Stimulated activated CD4-positive, alpha-beta T cell treated with anti-CD3 and anti-CD28 coated beads, Interleukin-15, amount 100 ng/mL, for 24 hours (primary cell): ENCODE results near the gene RGS6.

Source experiments
- DNase-seq: peaks from one replicate; pipeline ENCODE4 v3.0.0-alpha.2; 2020

The RGS6 gene

GRCh38 chr14:71947947-71948500 lies 15.8 kb downstream of the RGS6 start:
- no peak for DNase-seq

- no peak for DNase-seq
Measured at GRCh38 chr14:71952381-71953363, 20.4 kb downstream of the RGS6 start.

DNA sequence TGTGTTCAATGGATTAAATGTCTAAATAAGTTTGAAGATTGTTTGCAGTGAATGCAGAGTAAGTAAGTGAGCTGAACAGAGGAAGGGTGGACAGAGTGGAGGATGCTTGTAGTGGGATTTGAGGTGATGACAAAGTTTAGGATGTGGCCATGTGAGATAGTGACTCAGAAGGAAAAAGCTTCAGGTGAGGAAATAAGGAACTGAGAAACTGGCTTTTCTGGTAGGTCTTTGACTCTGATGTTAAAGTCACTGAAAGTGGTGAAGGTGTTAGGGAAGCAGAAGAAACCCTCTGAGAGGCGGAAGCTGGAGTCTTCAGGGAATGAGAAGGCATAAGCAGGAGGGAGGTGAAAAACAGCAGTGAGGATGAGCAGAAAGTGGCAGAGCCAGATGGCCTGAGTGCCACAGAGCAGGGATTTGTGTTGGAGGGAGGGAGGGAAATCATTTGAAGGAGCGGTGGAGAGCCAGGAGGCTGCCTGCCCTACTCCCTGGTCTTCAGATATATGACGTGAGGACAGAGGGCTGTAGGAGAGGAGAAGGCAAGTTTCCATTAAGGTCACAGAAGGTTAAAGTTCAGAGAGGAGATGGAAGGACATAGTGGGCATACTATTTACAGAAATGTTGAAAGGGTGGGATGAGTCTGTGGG lies 24.8 kb downstream of the RGS6 start:
- DNase-seq = no peak

DNA sequence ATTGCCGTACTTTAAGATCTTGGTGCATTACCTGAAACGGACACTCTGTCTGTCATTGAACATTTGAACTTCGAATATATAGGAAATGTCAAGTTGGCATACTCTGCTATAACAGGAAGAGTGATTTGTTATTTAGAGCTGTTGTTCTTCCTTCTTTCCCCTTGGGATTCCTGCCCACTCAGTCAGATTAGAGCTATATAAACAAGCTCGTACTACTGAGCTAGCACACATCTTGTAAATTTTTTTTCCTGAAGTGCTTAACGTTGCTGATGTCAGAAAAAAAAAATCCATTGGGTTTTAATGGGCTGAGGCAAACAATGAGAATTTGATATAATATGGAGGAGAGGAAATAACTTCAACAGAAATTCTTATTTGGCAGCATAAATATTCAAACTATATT lies 26.8 kb downstream of the RGS6 start:
- no peak for DNase-seq

GRCh38 chr14:71960494-71961353 lies 28.5 kb downstream of the RGS6 start:
- no peak for DNase-seq

GRCh38 chr14:71961972-71962371 lies 29.7 kb downstream of the RGS6 start:
- no peak for DNase-seq

GRCh38 chr14:71964716-71965115 lies 32.5 kb downstream of the RGS6 start:
- DNase-seq = no peak

DNA sequence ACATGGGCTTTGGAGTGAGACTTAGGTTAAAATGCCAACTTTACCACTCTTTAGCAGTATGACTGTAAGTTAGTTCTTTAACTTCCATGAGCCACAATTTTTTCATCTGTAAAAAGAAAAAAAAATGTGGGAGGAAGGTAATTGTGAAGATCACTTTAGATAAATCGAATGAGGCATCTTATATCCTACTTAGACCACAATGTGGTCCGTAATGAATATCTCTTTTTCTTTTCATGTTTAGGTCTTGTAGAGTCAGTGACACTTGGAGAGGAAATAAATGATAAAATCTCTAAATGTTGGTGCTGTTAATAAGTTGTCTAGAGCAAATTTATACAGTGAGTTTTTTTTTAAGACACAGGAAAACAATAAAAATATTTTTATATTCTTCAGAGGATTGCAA lies 34.3 kb downstream of the RGS6 start:
- DNase-seq = no peak

GRCh38 chr14:71967704-71968103 lies 35.5 kb downstream of the RGS6 start:
- DNase-seq = no peak

GRCh38 chr14:71970272-71970671 lies 38.0 kb downstream of the RGS6 start:
- no peak for DNase-seq

DNA sequence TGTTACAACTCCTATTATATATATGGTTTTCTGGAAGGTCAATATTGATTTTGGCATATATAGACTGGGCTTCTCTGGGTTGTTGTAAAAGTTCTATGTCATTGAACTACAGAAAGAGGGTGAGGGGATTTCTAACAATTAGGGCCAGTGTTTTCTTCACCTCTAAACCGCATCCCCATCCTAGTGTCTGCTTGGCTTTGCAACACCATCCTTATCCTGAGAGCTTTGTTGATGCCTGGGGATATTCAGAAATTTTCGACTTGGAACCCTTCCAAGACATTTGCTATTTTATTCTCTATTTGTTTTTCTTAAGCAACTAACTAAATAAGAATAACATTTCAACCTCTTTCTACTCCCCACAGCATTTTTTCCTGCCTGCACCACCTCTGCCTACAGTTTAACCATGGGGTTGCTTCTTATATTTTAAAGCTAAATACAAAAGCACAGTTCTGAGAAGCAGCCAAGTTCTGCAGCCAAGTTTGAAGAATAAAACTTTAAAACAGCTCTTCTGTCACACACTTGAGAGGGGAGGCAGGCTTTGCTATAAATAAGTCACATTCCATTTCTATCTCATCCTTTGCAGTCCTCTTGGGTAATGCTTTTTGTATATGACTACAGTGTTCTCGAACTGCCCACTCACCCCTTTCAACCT lies 53.4 kb downstream of the RGS6 start:
- no peak for DNase-seq

DNA sequence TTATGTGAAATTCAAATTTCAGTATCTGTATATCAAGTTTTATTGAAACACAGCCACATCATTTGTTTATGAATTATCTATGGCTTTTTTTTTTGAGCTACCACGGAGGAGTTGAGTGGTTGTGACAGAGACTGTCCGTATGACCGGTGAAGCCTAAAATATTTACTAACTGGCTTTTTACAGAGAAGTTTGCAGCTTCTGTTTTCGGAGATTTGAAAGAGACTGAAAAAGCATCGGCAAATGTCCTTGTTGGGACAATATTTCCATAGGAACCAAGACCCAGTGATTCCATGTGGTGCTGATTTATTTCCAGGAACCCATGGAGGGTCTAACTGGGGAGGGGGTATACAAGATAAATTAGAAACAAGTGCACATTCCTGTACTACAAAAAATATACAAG lies 56.2 kb downstream of the RGS6 start:
- DNase-seq = no peak

DNA sequence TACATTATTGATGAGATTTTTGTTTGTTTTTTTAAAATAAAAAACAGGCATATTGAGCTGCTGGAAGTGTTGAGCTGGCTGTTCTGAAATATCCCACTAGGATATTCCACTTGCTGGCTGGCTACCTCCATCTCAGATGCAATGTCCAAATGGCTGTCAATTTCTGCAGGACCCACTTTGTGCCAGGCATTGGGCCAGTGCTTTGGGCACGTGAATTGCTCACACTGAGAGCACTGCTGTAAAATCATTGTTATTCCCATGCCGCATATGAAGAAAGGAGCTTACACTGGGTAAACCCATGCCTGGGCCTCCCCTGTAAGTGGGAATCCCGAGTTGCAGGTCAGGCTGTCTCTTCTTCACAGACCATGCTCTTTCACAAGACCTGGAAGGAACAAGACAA lies 56.7 kb downstream of the RGS6 start:
- DNase-seq = no peak

DNA sequence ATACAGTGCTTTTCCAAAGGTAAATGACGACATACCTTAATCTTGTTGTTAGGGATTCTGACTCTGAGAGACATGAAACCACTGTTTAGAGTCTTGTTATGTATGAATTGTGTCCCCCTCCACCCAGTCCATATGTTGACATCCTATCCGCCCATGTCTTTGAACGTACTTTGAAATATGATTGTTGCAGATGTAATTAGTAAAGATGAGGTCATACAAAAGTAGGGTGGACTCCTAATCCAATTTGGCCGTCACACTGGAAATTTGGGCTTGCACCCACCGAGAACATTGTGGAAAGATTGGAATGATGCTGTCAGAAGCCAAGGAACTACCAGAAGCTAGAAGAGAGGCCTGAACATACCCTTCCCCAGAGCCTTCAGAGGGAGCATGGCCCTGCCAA lies 62.2 kb downstream of the RGS6 start:
- no peak for DNase-seq

- no peak for DNase-seq
Measured at GRCh38 chr14:71995741-71996140, 63.5 kb downstream of the RGS6 start.

DNA sequence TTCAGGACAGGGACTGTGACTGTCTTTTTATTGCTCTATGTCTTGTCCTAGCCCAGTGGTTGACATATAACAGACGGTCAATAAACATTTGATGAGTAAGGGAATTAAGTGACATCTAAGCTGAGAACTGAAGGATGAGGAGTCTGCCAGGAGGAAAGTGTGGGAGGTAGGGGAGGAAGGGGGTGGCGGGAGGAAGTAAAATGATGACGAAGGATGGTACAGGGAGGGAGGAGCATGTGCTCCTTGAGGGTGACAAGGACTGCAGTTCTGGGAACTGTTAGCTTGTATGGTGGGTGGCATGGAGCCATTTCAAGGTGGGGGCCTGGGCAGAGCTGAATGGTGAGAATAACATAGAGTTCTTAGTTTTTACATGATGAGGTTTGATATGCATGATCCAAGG lies 64.4 kb downstream of the RGS6 start:
- DNase-seq = no peak

- no peak for DNase-seq
Measured at GRCh38 chr14:72000907-72001306, 68.7 kb downstream of the RGS6 start.

DNA sequence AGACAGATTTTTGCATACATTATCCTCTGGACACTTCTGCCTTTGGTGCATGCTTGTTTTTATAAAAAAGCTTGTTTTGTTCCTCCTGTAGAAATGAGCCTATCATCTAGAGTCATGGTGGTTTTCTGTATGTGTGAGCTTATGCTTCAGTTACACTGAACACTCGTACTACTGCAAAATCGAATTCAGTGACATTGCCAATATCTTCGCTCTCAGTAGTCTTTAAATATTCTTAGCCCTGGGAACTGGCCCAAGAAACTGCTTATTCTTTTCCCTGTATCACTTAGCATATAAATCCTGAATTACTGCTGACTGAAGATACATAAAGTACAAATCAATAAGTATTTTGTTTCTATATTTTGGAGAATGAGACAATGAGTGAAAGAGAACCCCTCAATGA lies 70.5 kb downstream of the RGS6 start:
- no peak for DNase-seq

DNA sequence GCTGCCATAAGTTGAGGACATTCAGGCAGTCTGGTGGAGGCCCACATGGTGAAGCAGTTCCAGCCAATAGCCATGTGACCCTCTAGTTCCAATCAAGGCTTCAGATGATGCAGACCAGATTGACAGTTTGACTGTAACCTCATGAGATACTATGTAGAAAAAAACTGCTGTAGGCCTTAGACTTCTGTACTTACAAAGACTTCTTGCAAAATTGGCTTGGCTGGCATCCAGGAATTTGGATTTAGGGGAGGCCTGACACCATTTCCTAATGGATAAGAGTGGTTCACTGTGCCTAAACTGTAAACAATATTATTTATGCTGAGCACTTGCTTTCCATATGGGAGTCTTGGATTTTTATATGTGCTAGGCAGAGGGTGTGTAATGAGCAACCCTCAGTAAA lies 76.4 kb downstream of the RGS6 start:
- no peak for DNase-seq

DNA sequence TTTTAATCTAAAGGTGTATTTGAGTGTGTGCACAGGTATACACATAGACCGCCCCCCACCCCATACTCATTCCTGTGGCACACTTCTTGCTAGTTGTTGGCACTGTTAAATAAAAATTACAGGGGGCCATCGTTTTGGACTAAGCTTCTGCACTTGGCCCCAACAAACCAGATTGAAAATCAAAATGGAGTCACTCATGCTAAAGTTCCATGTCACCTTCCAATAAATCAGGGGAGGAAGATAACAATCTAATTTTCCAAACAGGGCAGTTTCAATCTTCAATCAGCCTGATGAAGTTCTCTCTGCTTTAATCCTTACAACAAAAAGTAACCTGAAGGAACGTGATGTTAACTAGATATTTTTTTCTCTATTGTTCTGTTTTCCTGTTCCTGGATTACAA lies 78.2 kb downstream of the RGS6 start:
- no peak for DNase-seq

DNA sequence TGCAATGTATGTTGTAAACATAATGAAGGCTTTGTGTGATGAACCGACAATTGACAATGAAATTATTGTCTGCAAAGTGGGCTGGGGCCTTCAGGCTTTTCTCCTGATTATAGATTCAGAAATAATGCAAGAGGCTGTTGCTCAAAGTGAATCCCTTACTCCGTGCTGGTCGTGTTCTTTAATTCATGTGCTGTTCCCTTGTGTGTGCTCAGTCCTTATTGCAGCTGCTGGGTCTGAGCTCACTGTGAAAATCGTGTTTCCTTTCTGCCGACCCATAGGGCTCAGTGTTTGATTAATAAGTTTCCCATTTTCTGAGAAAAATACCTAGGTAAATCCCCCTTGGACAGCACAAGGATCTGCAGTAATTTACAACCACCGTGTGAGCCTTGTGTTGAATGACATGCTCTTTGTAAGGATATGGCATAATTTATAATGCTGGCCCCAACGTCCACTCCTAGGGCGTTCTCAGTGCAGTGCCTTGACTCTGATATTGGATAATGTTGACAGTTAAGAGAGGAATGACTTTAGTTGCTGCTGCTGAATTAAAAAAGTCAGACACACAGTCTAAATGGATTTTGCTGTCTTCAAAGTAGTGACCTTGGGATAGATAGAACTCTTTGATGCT lies 81.6 kb downstream of the RGS6 start:
- no peak for DNase-seq

DNA sequence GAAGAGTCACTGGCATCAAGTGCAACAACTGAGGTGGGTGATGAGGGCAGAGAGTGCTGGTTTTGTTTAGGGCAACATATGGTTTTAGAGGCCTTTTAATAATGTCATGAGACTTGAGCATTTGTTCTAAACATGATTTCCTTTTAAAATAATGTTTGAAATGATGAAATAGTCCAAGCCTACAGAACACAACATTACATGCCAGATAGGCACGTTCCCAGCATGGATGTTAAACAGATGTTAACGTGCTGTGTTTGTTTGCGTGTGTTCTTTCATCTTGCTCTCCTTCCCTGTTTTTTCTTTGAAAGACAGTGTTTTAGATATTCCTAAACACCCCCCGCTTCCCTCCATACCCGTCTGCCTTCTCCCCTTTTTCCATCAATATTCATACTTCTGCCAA lies 82.3 kb downstream of the RGS6 start:
- DNase-seq = no peak
